HG03095 (cell line): Measurements from ENCODE around the gene TMEM53.

Experiments used
- ATAC-seq: cut with Tn5 transposase; IDR thresholded peaks from one replicate; pipeline ENCODE4 v1.9.1; 2021; ENCODE audit warnings: moderate library complexity; ENCODE audit not compliant: unreplicated experiment

The TMEM53 gene

GRCh38 chr1:44631647-44632539 is 42.4 kb downstream of the TMEM53 start:
- peak; percentile 66 for ATAC-seq

GRCh38 chr1:44631333-44631646 is 43.0 kb downstream of the TMEM53 start:
- ATAC-seq, result no peak

GRCh38 chr1:44630116-44630515 is 44.2 kb downstream of the TMEM53 start:
- ATAC-seq, result no peak

DNA sequence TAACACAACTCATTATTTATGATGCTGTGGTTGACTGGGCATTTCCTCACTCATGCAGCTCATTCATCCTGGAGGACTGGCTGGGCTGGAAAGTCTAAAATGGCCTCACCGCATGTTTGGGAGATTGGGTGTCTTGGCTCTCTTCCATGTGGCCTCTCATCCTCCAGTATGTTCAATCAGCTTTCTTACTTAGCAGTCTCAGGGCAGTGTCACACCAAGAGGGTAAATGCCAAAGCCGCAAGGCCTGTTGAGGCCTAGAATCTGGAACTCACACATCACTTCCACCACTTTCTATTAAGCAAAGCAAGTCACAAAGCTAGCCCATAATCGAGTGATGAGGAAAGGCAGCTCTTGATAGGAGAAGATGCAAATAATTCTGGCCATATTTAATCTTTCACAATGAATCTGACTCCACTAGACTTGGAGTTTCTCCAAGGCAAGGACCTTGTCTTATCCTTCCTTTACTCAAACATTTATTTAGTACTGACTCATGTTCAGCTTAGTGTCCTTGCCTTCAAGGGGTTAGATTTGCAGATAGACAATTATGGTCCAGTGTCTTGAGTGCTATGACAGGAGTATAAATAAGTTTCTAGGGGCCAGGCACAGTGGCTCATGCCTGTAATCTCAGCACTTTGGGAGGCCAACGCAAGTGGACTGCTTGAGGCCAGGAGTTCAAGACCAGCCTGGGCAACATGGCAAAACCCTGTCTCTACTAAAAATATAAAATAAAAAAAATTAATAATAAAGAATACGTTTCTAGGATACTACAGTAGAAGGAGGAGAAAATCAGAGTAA is 45.1 kb downstream of the TMEM53 start:
- no peak for ATAC-seq

- no peak for ATAC-seq
Observed at GRCh38 chr1:44625348-44625747, 48.9 kb downstream of the TMEM53 start.

GRCh38 chr1:44624268-44624901 is 49.9 kb downstream of the TMEM53 start:
- no peak for ATAC-seq

- ATAC-seq, result no peak
Observed at GRCh38 chr1:44621841-44622286, 52.4 kb downstream of the TMEM53 start.

GRCh38 chr1:44620072-44620471 is 54.2 kb downstream of the TMEM53 start:
- ATAC-seq, result no peak

- no peak for ATAC-seq
Observed at GRCh38 chr1:44619261-44619900, 54.9 kb downstream of the TMEM53 start.

DNA sequence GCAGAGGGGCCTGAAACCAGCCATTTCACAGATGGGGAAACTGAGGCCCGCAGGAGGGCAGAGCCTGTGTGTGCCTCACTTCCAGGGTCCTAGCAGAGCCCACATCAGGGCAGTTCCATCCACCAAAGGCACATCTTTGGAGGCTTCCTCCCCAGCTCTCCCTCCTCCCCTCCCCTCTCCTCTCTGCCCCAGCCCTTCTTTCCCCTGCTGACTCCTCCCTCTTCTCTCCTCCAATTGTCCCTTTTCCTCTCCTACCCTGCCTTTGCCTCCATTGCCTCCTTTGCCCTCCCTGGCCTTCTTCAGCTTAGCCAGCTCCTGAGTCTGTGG is 56.6 kb downstream of the TMEM53 start:
- ATAC-seq, result no peak

- no peak for ATAC-seq
Observed at GRCh38 chr1:44616991-44617702, 57.1 kb downstream of the TMEM53 start.

DNA sequence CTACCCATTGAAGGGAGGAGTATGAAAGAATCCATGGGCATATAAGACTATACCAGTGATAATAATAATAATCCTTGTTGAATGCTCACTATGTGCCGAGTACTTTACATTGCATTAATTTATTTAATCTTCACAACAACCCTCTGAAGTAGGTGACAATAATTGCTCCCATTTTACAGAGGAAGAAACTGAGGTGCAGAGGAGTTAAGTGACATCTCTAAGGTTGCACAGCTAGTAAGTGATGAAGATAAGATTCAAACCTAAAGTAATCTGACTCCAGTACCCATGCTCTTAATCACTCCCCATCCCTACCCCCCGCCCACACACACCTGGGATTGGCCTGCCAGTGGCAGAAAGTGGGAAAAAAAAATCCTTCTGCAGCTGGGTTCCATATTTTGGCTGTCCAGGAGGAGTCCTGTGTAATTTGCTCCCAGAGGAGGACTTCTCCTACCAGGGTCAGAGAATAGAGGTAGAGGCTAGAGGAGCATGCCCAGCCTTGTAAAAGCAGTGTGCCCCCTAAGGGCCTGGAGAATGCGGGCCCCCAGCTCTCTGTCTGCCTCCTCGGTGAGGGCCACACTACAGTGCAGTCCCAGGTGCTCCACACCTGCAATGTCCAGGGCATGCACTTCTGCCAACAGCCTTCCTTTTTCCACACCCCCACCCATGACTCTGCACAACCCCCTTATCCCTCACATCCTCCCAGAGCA is 57.8 kb downstream of the TMEM53 start:
- ATAC-seq, result no peak

GRCh38 chr1:44613941-44614340 is 60.3 kb downstream of the TMEM53 start:
- no peak for ATAC-seq

- no peak for ATAC-seq
Observed at GRCh38 chr1:44611866-44612265, 62.4 kb downstream of the TMEM53 start.

DNA sequence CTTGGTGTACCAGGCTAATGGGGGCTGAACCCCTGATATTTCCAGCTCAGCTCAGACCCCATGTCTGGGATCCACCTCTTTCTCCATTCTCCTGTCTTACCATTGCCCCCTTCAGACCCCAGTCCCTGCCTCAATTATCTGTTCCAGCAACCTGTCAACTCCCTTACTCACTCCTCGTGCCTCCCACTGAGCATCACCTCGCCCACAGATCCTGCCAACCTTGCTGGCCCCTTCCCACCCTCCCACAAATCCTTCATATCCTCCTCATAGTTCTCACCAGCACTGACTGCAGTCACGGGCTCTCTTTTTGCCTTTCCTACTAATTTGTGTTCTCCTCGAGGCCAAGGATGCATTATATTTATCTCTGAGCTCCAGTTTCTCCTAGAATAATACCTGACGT is 62.9 kb downstream of the TMEM53 start:
- ATAC-seq, result no peak

- ATAC-seq, result no peak
Observed at GRCh38 chr1:44610527-44611148, 63.6 kb downstream of the TMEM53 start.

DNA sequence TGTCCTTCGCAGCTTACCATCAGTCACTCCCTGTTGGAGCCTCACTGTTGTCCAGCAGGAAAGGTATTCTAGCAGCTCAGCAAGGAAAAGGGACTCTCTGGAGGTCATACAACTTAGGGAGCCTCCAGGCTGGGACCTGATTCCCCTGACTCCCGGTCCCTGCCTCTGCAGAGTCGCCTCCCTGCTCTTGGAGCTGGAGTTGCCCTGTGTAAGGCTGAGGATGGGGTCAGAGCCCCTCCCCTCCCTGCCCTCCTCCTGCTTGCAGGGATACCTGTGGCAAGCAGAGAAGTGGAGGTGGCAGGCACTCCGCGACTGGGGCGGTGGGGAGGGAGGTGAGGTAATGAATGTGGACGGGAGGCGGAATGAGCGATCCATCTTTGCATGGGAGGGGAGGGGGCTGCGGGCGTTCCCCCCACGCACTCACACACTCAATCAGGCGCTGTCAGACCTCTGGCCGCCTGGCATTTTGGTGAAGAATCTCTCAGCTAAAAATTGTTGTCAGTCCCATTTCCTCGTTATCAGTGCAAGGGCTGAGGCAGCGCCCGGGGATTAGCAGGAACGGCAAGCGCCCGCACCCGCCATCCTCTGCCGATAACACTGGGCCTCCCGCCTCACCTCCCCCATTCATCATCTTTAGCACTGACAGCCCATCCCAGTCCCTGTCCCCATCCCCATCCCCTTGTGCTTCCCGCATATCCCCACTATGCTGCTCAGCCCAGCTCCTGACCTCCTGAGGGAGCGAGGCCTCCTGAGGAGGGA is 64.3 kb downstream of the TMEM53 start:
- ATAC-seq, result no peak

- no peak for ATAC-seq
Observed at GRCh38 chr1:44609412-44609767, 64.9 kb downstream of the TMEM53 start.

DNA sequence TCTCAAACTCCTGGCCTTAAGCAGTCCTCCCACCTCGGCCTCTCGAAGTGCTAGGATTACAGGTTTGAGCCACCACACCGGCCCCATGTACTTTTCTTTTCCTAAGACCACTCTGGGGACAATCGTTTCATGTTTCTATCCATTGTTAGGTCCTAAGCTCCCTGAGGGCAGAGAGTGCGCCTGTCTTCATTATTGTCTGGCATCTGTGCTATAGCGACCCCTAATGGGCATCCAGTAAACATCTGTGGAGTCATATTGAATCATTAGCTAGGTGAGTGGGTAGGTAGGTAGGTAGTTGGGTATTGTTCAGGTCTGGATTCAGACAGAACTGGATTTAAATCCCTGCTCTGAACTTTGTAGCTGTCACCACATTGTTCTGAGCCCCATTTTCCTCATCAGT is 66.1 kb downstream of the TMEM53 start:
- no peak for ATAC-seq
